GM18873 (cell line): ENCODE data around the gene S1PR4.
"Not testable (repeated sequence)": the region's sequence is repeated elsewhere in the genome, so short reads cannot be mapped to it uniquely, and the experiment has no call there.

ENCODE experiments used
- ATAC-seq: cut with Tn5 transposase; IDR thresholded peaks from one replicate; pipeline ENCODE4 v1.9.1; 2021; ENCODE audit warnings: mild to moderate bottlenecking, moderate library complexity, moderate number of reproducible peaks; ENCODE audit not compliant: unreplicated experiment, low FRiP score

Gene S1PR4

GRCh38 chr19:3192684-3193083 lies 14.1 kb downstream of the S1PR4 start:
- no peak for ATAC-seq

GRCh38 chr19:3193256-3194105 lies 14.9 kb downstream of the S1PR4 start:
- no peak for ATAC-seq

GRCh38 chr19:3194106-3195087 lies 15.8 kb downstream of the S1PR4 start:
- no peak for ATAC-seq

GRCh38 chr19:3196064-3196932 lies 17.7 kb downstream of the S1PR4 start:
- ATAC-seq = no peak

GRCh38 chr19:3196933-3197205 lies 18.3 kb downstream of the S1PR4 start:
- ATAC-seq = no peak

GRCh38 chr19:3198901-3199700 lies 20.5 kb downstream of the S1PR4 start:
- ATAC-seq = no peak

GRCh38 chr19:3201072-3201700 lies 22.6 kb downstream of the S1PR4 start:
- ATAC-seq = no peak

- ATAC-seq = no peak
These were observed 23.3 kb downstream of the S1PR4 start for GRCh38 chr19:3201911-3202310.

GRCh38 chr19:3202346-3202745 lies 23.8 kb downstream of the S1PR4 start:
- no peak for ATAC-seq

GRCh38 chr19:3202895-3203294 lies 24.3 kb downstream of the S1PR4 start:
- not testable (repeated sequence) for ATAC-seq

- ATAC-seq = no peak
These were observed 25.5 kb downstream of the S1PR4 start for GRCh38 chr19:3203805-3204645.

GRCh38 chr19:3204646-3205275 lies 26.2 kb downstream of the S1PR4 start:
- no peak for ATAC-seq

- no peak for ATAC-seq
These were observed 27.8 kb downstream of the S1PR4 start for GRCh38 chr19:3206216-3206953.

- ATAC-seq = no peak
These were observed 29.1 kb downstream of the S1PR4 start for GRCh38 chr19:3207461-3208242.

- ATAC-seq = no peak
These were observed 30.0 kb downstream of the S1PR4 start for GRCh38 chr19:3208317-3209207.
